ENCODE data around the gene IFIH1.

The IFIH1 gene

DNA sequence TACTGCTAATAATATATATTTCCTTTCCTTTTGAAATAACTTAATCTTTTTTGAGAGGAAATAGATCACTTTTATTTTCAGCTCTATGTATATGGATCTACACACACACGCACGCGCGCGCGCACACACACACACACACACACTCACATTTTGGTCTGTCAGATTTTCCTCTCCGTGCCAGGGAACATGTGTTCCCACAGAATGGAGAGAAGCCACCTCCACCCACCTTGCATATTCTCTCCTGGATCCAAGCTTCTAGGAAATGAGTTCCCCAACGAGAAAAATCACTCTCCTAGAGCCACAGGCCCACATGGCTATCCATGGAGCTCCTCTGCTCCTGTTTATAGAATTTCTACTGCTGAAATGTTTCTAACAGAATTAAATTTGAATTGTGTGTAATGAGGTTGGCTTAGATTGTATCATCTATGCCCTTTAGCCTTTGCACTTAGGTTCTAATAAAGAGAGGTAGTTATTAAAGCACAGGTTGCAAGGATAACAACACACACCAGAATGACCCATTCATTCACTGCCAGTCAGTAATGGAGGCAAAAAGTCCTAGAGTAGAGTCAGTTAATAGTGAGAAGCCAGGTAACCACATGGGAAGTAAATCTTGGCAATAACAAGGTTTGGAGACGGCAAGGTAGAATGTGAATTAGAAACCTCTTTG, 19.7 kb downstream of the IFIH1 start:
- H3K27ac ChIP-seq: no peak overlapping the region
- no peak overlapping the region for H3K4me3 ChIP-seq (ENCODE audit: low read depth, low read length)
- H3K9me3 ChIP-seq (ENCODE audit: severe bottlenecking): no peaks in the 10 kb centered on the region
- no peaks in the 10 kb centered on the region for H3K27me3 ChIP-seq (ENCODE audit: insufficient read depth, low read depth, severe bottlenecking)
- TF ChIP-seq, protein P1, sequence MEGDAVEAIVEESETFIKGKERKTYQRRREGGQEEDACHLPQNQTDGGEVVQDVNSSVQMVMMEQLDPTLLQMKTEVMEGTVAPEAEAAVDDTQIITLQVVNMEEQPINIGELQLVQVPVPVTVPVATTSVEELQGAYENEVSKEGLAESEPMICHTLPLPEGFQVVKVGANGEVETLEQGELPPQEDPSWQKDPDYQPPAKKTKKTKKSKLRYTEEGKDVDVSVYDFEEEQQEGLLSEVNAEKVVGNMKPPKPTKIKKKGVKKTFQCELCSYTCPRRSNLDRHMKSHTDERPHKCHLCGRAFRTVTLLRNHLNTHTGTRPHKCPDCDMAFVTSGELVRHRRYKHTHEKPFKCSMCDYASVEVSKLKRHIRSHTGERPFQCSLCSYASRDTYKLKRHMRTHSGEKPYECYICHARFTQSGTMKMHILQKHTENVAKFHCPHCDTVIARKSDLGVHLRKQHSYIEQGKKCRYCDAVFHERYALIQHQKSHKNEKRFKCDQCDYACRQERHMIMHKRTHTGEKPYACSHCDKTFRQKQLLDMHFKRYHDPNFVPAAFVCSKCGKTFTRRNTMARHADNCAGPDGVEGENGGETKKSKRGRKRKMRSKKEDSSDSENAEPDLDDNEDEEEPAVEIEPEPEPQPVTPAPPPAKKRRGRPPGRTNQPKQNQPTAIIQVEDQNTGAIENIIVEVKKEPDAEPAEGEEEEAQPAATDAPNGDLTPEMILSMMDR (IDR thresholded peaks at IDR 0.05; ENCODE audit: low read depth, low read length): no peak
- no peak for DNase-seq
- H3K36me3 ChIP-seq: no peaks in the 10 kb centered on the region

- TF ChIP-seq, protein P1 (IDR thresholded peaks at IDR 0.05; ENCODE audit: low read depth, low read length): peak; percentile 52
- H3K9me3 ChIP-seq (ENCODE audit: severe bottlenecking): no peaks in the 10 kb centered on the region
- peak; percentile 61 for DNase-seq
Measured at GRCh38 chr2:162297925-162298552, 20.4 kb downstream of the IFIH1 start.

DNA sequence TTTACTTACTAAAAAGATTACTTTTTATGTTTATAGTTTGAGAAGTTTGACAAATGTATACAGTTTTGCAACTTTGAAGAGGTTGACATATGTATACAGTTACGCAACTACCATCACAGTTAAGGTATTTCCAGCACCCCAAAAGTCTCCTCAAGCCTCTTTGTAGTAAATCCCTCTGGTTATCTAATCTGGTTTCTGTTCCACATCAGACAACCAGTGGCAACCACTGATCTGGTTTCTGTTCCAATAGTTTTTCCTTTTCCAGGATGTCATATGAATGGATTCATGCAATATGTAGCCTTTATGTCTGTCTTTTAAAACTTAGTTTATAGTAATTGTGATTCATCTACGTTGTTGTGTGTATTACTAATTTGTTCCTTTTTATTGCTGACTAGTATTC, 23.5 kb downstream of the IFIH1 start:
- Histone ChIP-seq H3K9me3 (ENCODE audit: severe bottlenecking) (no peaks in the 10 kb centered on the region), H3K4me3 (ENCODE audit: low read depth, low read length) (no peak overlapping the region), H3K36me3 (no peaks in the 10 kb centered on the region), H3K27ac (no peak overlapping the region), H3K27me3 (ENCODE audit: insufficient read depth, low read depth, severe bottlenecking) (no peaks in the 10 kb centered on the region)
- DNase-seq: no peak
- TF ChIP-seq, protein P1 (IDR thresholded peaks at IDR 0.05; ENCODE audit: low read depth, low read length): no peak

More at GRCh38 chr2:162297925-162298552, 20.4 kb downstream of the IFIH1 start:
- H3K27me3 ChIP-seq (ENCODE audit: insufficient read depth, low read depth, severe bottlenecking): no peaks in the 10 kb centered on the region
- H3K36me3 ChIP-seq: no peaks in the 10 kb centered on the region
- H3K27ac ChIP-seq: no peak overlapping the region
- no peak overlapping the region for H3K4me3 ChIP-seq (ENCODE audit: low read depth, low read length)

- no peak for DNase-seq
- no peak overlapping the region for H3K27ac ChIP-seq
Measured at GRCh38 chr2:162293122-162293786, 25.2 kb downstream of the IFIH1 start.

GRCh38 chr2:162291748-162292147, 26.7 kb downstream of the IFIH1 start:
- H3K27me3 ChIP-seq (ENCODE audit: insufficient read depth, low read depth, severe bottlenecking): no peaks in the 10 kb centered on the region
- H3K4me3 ChIP-seq (ENCODE audit: low read depth, low read length): no peak overlapping the region
- no peak for DNase-seq
- H3K9me3 ChIP-seq (ENCODE audit: severe bottlenecking): no peaks in the 10 kb centered on the region
- H3K27ac ChIP-seq: no peak overlapping the region
- TF ChIP-seq, protein P1 (IDR thresholded peaks at IDR 0.05; ENCODE audit: low read depth, low read length): no peak
- no peaks in the 10 kb centered on the region for H3K36me3 ChIP-seq

More at GRCh38 chr2:162293122-162293786, 25.2 kb downstream of the IFIH1 start:
- Histone ChIP-seq H3K27me3 (ENCODE audit: insufficient read depth, low read depth, severe bottlenecking) (no peaks in the 10 kb centered on the region), H3K9me3 (ENCODE audit: severe bottlenecking) (no peaks in the 10 kb centered on the region), H3K36me3 (no peaks in the 10 kb centered on the region), H3K4me3 (ENCODE audit: low read depth, low read length) (no peak overlapping the region)
- TF ChIP-seq, protein P1 (IDR thresholded peaks at IDR 0.05; ENCODE audit: low read depth, low read length): no peak

Measured in WERI-Rb-1 (cell line).